GM21825 (cell line): ENCODE results near the gene CUEDC2.
"Not testable (repeated sequence)": the region's sequence is repeated elsewhere in the genome, so short reads cannot be mapped to it uniquely, and the experiment has no call there.

ENCODE experiments used
- ATAC-seq: cut with Tn5 transposase; IDR thresholded peaks from one replicate; pipeline ENCODE4 v1.9.1; 2021; ENCODE audit warnings: mild to moderate bottlenecking, moderate library complexity; ENCODE audit not compliant: unreplicated experiment

Gene CUEDC2

DNA sequence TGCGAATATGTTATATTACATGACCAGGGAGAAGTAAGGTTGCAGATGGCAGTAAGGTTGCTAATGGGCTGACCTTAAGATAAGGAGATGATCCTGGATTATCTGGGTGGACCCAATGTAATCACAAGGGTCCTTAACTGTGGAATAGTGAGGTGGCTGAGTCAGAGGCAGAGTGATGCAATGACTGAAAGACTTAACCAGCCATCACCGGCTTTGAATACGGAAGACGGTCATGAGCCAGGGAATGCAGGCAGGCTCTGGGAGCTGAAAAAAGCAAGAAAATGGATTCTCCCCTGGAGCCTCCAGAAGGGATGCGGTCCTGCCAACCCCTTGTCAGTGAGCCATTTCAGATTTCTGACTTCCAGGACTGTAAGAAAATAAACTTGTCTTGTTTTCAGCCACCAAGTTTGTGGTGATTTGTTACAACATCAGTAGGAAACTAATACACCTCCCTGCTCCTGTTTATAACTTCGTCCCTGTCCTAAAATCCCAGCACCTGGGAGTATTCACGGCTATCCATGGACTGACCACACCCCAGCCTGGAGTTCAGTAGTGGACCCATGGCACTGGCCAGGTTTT is 23.6 kb upstream of the CUEDC2 start:
- no peak for ATAC-seq

DNA sequence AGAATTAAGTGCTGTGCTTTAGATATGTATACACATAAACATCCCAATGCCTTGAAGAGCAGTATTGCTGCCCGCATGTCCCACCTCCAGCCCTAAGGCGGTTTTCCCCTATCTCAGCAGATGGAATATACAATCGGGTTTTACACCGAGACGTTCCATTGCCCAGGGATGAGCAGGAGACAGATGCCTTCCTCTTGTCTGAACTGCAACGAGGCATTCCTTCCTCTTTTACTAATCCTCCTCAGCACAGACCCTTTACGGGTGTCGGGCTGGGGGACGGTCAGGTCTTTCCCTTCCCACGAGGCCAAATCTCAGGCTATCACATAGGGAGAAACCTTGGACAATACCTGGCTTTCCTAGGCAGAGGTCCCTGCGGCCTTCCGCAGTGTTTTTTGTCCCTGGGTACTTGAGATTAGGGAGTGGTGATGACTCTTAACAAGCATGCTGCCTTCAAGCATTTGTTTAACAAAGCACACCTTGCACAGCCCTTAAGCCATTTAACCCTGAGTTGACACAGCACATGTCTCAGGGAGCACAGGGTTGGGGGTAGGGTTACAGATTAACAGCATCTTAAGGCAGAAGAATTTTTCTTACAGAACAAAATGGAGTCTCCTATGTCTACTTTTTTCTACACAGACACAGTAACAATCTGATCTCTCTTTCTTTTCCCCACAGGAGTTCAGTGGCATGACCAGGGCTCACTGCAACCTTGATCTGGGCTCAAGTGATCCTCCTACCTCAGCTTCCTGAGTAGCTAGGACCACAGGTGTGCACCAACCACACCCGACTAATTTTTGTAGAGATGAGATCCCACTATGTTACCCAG is 22.5 kb upstream of the CUEDC2 start:
- not testable (repeated sequence) for ATAC-seq

DNA sequence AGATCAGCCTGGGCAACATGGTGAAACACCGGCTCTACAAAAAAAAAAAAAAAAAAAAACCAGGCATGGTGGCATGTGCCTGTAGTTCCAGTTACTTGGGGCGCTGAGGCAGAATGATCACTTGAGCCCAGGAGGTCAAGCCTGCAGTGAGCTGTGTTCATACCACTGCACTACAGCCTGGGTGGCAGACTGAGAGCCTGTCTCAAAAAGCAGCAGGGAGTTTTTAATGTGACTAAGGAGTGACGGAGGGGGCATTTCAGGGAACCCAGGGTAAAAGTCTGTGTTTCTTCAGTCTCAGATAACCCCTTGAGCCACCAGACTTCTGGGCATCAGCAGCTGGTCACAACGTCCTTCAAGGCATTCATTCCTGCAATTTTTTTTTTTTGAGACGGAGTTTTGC is 21.1 kb upstream of the CUEDC2 start:
- ATAC-seq = no peak

DNA sequence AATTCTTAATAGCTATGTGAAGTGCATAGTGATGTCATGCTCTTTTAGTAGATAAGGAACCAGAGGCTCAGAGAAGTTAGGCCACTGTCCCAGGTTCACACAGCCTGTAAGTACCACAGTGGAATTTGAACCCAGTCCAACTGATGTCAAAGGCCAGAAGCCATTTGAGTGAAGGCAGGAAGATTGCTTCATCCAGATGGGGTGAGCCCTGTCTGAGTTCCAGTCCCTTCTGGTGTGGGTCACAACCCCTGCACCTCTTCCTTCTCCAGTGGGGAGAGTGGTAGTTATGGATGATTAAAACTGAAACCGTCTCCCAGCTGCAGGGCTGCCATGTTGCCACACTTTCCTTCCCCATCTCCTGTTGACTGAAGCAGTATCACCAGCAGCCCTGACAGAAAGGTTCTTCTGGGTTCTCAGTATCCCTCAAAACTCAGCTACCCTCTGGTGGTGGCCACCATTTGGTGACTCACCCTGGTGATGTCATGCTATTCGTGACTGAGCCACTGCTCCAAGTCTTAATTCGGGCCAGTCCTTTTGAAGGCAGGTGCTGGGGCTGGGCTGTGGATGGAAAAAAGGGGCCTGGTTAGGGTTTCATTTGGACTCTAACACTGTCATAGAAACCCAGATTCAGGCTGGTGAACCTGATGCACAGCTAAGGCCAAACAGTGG is 20.4 kb upstream of the CUEDC2 start:
- ATAC-seq = no peak

DNA sequence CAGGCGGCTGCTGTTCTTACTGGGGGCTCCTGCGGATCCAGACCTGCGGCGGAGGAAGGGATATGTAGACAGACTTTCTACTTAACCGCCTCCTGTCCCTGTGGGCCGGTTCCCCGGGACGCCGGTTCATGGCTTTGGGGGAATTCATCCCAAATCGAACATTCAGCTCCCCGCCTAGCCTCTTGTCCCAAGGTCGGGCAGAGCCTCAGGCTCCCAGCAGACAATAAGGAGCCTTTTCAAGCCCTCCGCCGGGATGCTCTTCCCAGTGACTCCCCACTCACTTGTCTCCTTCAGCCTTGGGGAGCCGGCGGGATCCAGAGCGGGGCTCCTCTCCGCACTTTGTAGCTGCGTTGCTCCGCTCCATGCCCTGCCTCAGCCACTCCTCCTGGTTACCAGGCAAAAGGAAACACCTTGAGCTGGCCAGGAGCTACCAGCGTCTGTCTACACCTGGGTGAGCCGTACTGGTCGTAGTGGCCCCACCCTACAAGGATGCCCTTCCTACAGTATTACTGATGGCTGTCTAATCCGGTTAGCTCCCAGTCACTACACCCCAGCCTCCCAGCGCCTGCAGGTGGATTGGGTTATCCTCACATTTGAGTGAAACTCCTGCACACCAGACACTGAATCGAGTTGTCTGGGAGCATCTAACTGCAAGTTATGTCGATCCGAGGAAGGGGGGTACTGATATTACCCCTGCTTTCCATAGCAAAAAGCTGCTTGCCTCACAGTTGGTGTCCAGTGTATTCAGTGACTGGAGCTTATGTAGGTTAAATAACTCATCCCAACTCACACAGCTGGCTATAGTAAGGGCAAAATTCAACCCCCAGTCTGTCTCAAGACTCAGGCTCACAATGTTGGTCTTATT is 19.0 kb upstream of the CUEDC2 start, which contains the start of gene C10orf95:
Gene C10orf95 (minus strand): TSS at position 439 of the 865 bp plus-strand sequence. CDS start 450 bp downstream, outside the sequence.
- no peak for ATAC-seq

DNA sequence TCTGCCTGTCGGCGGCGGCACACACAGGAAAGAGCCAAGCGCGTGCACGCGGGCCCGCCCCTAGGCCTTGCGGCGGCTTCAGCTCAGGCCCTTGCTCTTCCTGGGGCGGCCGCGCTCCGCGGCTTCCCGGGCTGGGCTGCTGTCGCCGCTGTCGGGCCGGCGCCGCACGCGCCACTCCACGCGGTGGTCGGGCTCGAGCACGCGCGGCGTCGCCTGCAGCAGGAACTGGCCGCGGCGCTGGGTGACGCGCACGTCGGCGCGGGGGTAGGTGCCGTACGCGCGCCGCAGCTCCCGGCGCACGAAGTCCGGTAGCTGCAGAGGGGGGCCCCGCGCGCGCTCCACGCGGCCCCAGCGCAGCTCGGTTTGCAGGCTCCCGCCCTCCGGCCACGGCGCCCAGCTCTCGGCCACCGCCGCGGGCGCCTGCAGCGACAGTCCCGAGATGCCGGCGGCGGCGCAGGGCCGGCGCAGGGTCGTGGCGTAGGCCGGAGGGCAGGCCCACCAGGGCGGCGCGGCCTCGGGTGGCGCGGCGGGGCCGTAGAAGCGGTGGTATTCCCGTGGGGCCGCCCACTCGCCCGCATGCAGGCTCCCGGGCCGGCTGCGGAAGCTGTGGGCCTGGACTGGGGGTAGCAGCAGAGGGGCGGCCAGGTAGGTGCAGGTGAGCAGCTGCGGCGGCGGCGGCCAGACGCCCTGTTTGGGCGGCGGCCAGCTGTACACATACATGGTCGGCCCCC is 18.2 kb upstream of the CUEDC2 start:
- peak; percentile 75 for ATAC-seq

DNA sequence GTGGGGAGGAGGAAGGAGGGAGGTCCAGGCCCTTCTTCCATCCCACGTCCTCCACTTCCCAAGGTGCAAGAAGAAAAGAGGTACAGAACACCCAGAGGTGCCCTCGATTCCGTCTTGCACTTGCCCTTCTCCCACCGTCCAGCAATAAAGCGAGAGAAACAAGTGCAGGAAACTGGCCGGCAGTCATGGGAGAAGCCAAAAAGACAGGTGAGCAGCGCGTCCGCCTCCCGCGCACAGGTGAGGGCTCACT is 17.7 kb upstream of the CUEDC2 start:
- ATAC-seq = no peak

DNA sequence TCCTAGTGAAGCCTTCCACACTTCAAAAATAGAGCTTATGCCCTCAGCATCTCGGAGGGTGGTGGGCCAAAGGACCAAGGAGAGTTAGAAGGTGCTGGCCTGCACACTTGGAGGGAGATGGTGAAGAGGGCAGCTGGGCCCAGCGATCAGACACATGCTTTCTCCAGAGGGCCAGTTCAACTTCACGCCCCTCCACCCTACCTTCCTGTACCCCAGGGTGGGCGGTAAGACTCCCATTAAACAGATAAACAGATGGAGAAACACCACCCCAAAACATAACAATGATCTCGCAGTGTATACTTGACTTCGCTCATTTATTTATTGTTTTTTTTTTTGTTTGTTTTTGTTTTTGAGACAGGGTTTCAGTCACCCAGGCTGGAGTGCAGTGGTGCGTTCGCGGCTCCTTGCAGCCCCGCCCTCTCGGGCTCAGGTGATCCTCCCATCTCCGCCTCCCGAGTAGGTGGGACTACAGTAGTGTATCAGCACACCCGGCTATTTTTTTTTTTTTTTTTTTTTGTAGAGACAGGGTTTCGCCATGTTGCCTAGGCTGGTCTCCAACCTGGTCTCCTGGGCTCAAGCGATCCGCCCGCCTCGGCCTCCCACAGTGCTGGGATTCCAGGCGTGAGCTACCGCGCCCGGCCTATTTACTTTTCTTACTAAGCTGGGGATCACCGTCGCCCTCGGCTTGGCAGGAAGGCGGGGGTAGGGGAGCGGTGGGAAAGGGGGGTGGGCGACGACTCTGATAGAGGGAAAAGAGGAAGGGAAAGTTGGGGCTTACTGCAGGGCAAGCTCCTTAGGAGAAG is 17.1 kb upstream of the CUEDC2 start:
- no peak for ATAC-seq

DNA sequence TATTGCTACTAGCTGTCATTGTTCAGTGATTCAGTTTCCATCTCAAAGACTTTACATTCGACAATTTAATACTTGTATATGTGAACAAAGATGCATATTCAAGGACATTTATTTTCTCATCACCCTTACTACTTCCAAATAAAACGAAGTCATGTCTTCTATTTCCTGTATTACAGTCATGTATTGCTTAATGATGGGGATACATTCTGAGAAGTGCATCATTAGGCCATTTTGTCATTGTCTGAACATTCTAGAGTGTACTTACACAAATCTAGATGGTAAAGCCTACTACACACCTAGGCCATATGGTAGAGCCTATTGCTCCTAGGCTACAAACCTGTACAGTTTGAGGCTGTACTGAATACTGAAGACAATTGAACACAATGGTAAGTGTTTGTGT is 12.5 kb upstream of the CUEDC2 start:
- ATAC-seq = no peak

DNA sequence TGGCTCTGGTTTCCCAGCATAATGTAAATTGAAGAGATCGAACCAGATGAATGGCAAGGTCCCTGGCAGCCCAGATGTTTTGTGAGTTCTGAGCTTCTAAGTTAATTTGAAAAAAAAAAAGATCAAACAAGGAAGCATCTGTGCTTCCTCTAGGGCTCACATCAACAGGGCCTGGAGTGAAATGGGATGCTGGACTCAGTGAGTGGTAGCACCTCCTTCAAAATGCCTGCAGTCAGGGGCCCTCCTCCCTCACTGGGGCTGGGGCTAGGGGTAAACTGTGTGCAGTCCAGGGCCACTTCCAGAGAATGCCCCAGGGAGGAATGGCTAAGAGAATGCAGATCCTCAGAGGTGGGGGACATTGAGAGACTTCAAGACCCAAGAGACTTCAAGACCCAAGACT is 6.0 kb upstream of the CUEDC2 start:
- no peak for ATAC-seq

DNA sequence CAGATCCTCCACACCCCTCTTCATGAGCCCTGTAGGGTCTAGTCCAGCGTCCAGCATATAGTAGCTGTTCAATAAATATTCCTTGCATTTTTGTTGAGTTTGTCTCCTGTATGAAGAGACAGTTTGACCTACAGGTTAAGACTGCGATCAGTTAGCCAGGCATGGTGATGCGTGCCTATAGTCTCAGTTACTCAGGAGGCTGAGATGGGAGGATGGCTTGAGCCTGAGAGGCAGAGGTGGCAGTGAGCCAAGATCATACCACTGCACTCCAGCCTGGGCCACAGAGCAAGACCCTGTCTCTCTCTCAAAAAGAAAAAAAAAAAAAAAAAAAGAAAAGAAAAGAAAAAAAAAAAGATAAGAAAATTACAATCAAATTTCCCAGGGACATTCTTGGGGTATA is 5.1 kb upstream of the CUEDC2 start:
- no peak for ATAC-seq

DNA sequence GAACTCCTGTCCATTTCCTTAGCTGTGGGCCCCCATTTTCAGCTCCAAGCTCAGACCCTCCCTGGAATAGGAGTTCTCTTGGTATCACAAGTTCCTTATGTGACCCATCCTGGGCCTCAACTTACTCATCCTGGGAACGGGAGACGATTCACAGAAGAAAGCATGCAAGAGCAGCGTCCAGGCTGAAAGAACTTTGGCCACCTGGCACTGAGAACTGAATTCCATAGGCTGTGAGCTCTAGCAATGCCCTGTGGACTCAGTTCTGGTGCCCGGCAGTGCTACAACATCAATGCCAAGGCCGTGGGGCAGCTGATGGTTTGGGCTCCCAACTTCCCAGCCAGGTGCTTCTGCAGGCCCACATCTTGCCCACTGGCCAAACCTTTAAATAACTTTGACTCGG is 3.9 kb upstream of the CUEDC2 start:
- no peak for ATAC-seq

DNA sequence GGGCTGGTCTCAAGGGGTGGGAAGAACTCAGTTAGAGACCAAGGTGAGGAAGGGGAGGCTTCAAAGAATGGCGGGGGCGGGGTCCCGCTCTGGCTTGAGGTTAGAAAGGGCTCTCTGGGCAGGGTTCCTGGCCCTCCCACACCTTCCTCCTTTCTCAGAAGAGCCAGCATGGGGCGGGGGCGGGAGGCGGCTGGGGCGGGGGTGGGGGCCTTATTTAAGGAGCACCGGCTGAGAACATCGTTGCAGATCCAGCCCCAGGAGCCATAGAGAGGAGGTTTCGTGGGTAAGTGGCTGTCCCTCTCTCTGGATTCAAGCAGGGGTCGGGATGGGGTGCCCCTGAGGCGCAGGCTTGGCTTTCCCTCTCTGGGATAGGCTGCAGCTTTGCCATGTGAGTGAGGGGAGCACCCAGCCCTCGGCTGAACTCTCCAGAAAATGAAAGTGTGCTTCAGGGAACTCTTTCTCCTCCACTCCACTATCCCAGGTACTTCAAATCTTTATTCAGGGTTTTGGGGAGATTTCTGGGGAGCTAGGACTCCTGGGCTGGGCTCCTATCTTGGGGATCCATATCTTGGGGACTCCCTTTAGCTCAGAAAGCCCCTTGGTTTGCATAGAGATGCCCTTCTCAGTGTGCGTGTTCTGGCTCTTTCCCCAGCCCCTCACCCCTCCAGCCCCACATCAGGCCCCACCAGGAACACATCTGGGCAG is 3.3 kb upstream of the CUEDC2 start:
- no peak for ATAC-seq

DNA sequence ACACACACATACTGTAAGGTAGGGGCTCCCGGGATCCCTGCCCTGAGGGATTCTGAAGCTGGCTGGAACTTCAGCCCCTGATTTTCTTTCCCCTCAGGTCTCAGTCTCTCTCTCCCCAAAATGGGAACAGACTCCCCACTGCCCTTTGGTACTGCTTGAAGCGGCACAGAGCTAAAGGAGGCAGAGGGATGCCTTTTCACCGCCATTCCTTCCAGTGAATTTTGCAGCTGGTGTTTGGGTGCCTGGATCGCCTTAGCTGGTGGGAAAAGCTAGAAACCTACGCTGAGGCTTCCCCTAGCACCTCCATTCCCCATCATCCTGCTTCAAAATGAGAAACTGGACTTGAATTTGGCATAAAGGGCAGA is 2.7 kb upstream of the CUEDC2 start:
- ATAC-seq = no peak

DNA sequence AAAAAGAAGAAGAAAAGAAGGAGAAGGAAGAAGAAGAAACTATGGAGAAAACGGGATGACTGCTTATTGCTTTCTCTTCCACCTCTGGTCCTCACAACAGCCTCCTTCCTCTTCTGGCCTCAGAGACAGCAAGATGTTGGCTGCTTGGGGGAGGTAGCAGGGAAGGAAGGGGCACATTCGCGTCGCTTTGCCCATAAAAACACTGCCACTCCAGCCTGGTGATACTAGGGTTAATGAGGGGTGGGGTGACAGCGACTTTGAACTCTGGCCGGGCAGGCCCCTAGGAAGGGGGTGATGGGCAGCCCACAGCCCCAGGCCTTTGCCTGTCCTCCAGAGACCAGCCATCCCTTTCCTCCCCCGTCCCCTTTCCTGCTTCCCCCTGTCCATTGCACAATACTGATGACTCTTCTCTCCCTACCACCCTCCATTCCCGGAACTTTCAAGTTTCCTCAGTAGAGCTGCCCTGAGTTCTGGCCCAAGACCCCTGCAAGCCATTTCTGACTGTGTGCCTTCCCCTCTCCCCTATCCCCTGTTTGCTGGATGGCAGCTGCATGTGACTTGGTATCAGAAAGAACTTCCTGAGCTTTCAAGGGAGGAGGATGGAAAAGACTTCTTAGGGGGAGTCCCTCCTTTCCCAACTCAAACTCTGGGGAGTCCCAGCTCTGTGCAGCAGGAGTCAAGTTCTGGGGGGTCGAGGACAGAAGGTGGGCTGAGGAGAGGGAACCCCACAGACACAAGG is 2.2 kb upstream of the CUEDC2 start:
- ATAC-seq = no peak

DNA sequence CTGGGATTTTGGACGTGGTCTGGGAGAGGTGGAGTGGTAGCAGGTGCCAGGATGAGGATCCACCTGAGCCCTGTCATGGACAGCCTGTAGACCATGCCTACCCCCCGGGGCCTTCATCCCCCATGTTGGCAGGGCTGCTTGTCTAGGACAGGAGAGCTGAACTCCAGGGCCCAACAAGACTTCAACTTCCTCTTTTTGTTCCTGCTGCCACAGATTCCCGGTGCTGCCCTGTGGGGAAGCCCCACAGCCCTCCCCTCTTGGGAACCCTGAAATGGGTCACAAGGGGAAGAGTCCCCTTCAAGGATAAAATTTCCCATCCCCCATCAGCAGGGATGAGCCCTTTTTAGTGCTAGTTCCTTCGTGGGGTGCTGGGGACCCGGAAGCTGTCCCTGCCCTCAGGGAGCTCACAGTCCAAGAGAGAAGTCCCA is 1.3 kb upstream of the CUEDC2 start:
- ATAC-seq = no peak

DNA sequence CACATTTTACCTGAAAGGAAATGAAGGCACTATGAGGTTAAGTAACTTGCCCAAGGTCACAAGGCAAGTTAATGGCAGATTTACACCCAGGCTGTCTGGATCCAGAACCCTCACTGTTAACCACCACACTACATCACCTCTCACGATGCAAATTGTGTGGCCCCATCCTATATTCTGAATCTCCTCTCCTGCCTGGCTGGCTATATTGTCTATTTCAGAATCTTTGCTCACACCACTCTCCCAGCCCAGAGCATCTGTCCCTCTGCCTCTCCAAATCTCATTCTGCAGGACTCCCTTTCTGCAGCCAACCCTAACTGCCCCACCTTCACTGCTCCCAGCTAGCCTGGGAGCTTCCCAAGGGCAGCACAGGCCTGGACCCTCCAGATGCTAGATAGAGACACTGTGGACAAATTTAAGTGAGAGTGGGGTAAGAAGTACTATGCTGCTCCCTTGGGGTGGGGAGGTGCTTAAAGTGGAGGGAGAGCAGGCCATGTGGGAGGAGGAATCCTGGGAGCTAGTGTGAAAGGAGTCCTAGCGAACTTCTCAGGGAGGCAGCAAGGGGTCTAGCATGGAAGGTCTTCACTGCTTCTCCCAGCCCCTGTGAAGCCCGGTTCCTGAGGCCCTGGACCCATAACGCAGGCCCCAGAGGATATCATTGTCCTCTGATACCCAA is 786 bp downstream of the CUEDC2 start:
- no peak for ATAC-seq

DNA sequence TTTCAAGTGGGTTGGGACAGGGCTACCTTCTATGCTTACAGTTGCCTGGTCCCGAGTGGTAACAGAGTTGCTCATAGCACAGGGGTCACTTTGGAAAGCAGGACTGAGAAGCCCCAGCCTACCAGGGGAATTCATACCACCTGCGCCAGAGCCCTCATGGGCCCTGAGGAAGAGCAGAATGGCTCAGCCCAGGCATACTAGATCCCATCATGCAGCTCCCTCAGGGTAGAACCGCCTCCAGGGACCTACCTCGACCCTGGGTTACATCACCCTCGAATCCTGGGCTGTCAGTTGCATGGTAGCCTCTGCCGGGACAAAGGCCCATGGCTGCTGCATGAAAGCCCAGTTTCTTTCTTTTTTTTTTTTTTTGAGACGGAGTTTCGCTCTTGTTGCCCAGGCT is 2.9 kb downstream of the CUEDC2 start:
- no peak for ATAC-seq
